Activated naive CD8-positive, alpha-beta T cell treated with anti-CD3 and anti-CD28 coated beads for 36 hours (primary cell): ENCODE data around the gene PHLDB2. TPM values are rescaled to one million over a fixed set of nuclear protein-coding genes. Genes with fewer than 3 reads are reported as not detected.

Source experiments
- DNase-seq: peaks from one replicate; pipeline ENCODE4 v3.0.0; 2021
- H3K27ac Mint-ChIP-seq: one replicate; pipeline ENCODE4 v1.8.0; 2022; ENCODE audit warnings: mild to moderate bottlenecking, moderate library complexity, mixed read lengths
- H3K27me3 Mint-ChIP-seq: one replicate; pipeline ENCODE4 v1.8.0; 2022; ENCODE audit warnings: mild to moderate bottlenecking, mixed read lengths
- H3K36me3 Mint-ChIP-seq: one replicate; pipeline ENCODE4 v1.8.0; 2021; ENCODE audit warnings: mild to moderate bottlenecking, mixed read lengths
- H3K4me1 Mint-ChIP-seq: one replicate; pipeline ENCODE4 v1.8.0; 2021; ENCODE audit warnings: mixed read lengths
- H3K4me3 Mint-ChIP-seq: one replicate; pipeline ENCODE4 v1.8.0; 2022; ENCODE audit warnings: mild to moderate bottlenecking, moderate library complexity, mixed read lengths
- H3K9me3 Mint-ChIP-seq: one replicate; pipeline ENCODE4 v1.8.0; 2022; ENCODE audit warnings: mixed read lengths
- total RNA-seq, 2 experiments: library from RNA; stranded (reverse); gene quantifications; one replicate each; pipeline ENCODE4 v1.2.3, GENCODE V29; 2021

PHLDB2 gene
- total RNA-seq, 2 experiments from 2014 or later: 2.3 to 2.5 TPM

GRCh38 chr3:111967651-111968274 is 108.7 kb downstream of the PHLDB2 start:
- no peaks in the 10 kb centered on the region for H3K36me3 Mint-ChIP-seq
- no peak overlapping the region for H3K4me3 Mint-ChIP-seq
- H3K4me1 Mint-ChIP-seq: peaks cover 20% of the 10 kb centered on the region
- H3K27me3 Mint-ChIP-seq: no peaks in the 10 kb centered on the region
- H3K9me3 Mint-ChIP-seq: no peaks in the 10 kb centered on the region
- peak overlapping the region; percentile 46 for H3K27ac Mint-ChIP-seq
- DNase-seq: peak; percentile 68

- no peak overlapping the region for H3K4me3 Mint-ChIP-seq
- H3K36me3 Mint-ChIP-seq: no peaks in the 10 kb centered on the region
- H3K9me3 Mint-ChIP-seq: no peaks in the 10 kb centered on the region
- H3K27ac Mint-ChIP-seq: no peak overlapping the region
- H3K4me1 Mint-ChIP-seq: peaks cover 17% of the 10 kb centered on the region
- DNase-seq: no peak
- H3K27me3 Mint-ChIP-seq: no peaks in the 10 kb centered on the region
Observed at GRCh38 chr3:111968319-111969054, 109.4 kb downstream of the PHLDB2 start.

GRCh38 chr3:111970376-111970775 is 111.3 kb downstream of the PHLDB2 start:
- H3K9me3 Mint-ChIP-seq: no peaks in the 10 kb centered on the region
- H3K4me1 Mint-ChIP-seq: peaks cover 13% of the 10 kb centered on the region
- H3K36me3 Mint-ChIP-seq: no peaks in the 10 kb centered on the region
- H3K27ac Mint-ChIP-seq: no peak overlapping the region
- no peaks in the 10 kb centered on the region for H3K27me3 Mint-ChIP-seq
- no peak for DNase-seq
- no peak overlapping the region for H3K4me3 Mint-ChIP-seq

- Mint-ChIP-seq H3K4me3 (no peak overlapping the region), H3K4me1 (peaks cover 6% of the 10 kb centered on the region), H3K36me3 (no peaks in the 10 kb centered on the region)
Observed at GRCh38 chr3:111971533-111972130, 112.6 kb downstream of the PHLDB2 start.

GRCh38 chr3:111972891-111973290 is 113.8 kb downstream of the PHLDB2 start:
- H3K9me3 Mint-ChIP-seq: no peaks in the 10 kb centered on the region
- H3K36me3 Mint-ChIP-seq: no peaks in the 10 kb centered on the region
- H3K4me1 Mint-ChIP-seq: no peaks in the 10 kb centered on the region
- no peak overlapping the region for H3K27ac Mint-ChIP-seq
- no peaks in the 10 kb centered on the region for H3K27me3 Mint-ChIP-seq
- DNase-seq: no peak
- H3K4me3 Mint-ChIP-seq: no peak overlapping the region

More at GRCh38 chr3:111971533-111972130, 112.6 kb downstream of the PHLDB2 start:
- Mint-ChIP-seq H3K27me3 (no peaks in the 10 kb centered on the region), H3K9me3 (no peaks in the 10 kb centered on the region), H3K27ac (no peak overlapping the region)
- no peak for DNase-seq

GRCh38 chr3:111975131-111975530 is 116.1 kb downstream of the PHLDB2 start:
- DNase-seq: no peak
- Mint-ChIP-seq H3K36me3 (no peaks in the 10 kb centered on the region), H3K4me3 (no peak overlapping the region), H3K4me1 (peaks cover 6% of the 10 kb centered on the region), H3K27ac (no peak overlapping the region), H3K9me3 (no peaks in the 10 kb centered on the region), H3K27me3 (no peaks in the 10 kb centered on the region)

- peaks cover 16% of the 10 kb centered on the region for H3K4me1 Mint-ChIP-seq
- DNase-seq: no peak
- H3K9me3 Mint-ChIP-seq: no peaks in the 10 kb centered on the region
- peaks cover 7% of the 10 kb centered on the region for H3K36me3 Mint-ChIP-seq
- no peaks in the 10 kb centered on the region for H3K27me3 Mint-ChIP-seq
- H3K27ac Mint-ChIP-seq: no peak overlapping the region
- no peak overlapping the region for H3K4me3 Mint-ChIP-seq
Observed at GRCh38 chr3:111976254-111976653, 117.2 kb downstream of the PHLDB2 start.

GRCh38 chr3:111978583-111979433 is 119.7 kb downstream of the PHLDB2 start, which contains the start of gene ABHD10:
TSS of gene ABHD10 (plus strand) at chr3:111979026. CDS start at chr3:111979062, 36 bp downstream.
- H3K4me3 Mint-ChIP-seq: peak within 1 kb of the TSS; percentile 86

GRCh38 chr3:111979434-111980038 is 120.5 kb downstream of the PHLDB2 start:
- peaks cover 42% of the 10 kb centered on the region for H3K4me1 Mint-ChIP-seq
- DNase-seq: no peak
- no peaks in the 10 kb centered on the region for H3K27me3 Mint-ChIP-seq

More at GRCh38 chr3:111978583-111979433, 119.7 kb downstream of the PHLDB2 start, which contains the start of gene ABHD10:
- H3K27me3 Mint-ChIP-seq: no peaks in the 10 kb centered on the region
- peaks cover 15% of the 10 kb centered on the region for H3K36me3 Mint-ChIP-seq
- peaks cover 36% of the 10 kb centered on the region for H3K4me1 Mint-ChIP-seq
- peak within 1 kb of the TSS; percentile 90 for H3K27ac Mint-ChIP-seq
- no peaks in the 10 kb centered on the region for H3K9me3 Mint-ChIP-seq
- peak; percentile 95 for DNase-seq

GRCh38 chr3:111980716-111981456 is 121.8 kb downstream of the PHLDB2 start:
- DNase-seq: no peak
- Mint-ChIP-seq H3K36me3 (peaks cover 31% of the 10 kb centered on the region), H3K4me3 (peak overlapping the region; percentile 86), H3K27me3 (no peaks in the 10 kb centered on the region), H3K27ac (peak overlapping the region; percentile 49), H3K4me1 (peaks cover 54% of the 10 kb centered on the region), H3K9me3 (no peaks in the 10 kb centered on the region)

More at GRCh38 chr3:111979434-111980038, 120.5 kb downstream of the PHLDB2 start:
- no peaks in the 10 kb centered on the region for H3K9me3 Mint-ChIP-seq
- peak overlapping the region; percentile 86 for H3K4me3 Mint-ChIP-seq
- peaks cover 19% of the 10 kb centered on the region for H3K36me3 Mint-ChIP-seq
- H3K27ac Mint-ChIP-seq: peak overlapping the region; percentile 90

- H3K27ac Mint-ChIP-seq: peak overlapping the region; percentile 31
- H3K4me1 Mint-ChIP-seq: peaks cover 55% of the 10 kb centered on the region
- H3K36me3 Mint-ChIP-seq: peaks cover 35% of the 10 kb centered on the region
- no peaks in the 10 kb centered on the region for H3K9me3 Mint-ChIP-seq
- no peaks in the 10 kb centered on the region for H3K27me3 Mint-ChIP-seq
- H3K4me3 Mint-ChIP-seq: peak overlapping the region; percentile 86
- DNase-seq: no peak
Observed at GRCh38 chr3:111981457-111981763, 122.3 kb downstream of the PHLDB2 start.

- H3K9me3 Mint-ChIP-seq: no peaks in the 10 kb centered on the region
- no peak overlapping the region for H3K27ac Mint-ChIP-seq
- no peak overlapping the region for H3K4me3 Mint-ChIP-seq
- no peak for DNase-seq
- H3K4me1 Mint-ChIP-seq: peaks cover 63% of the 10 kb centered on the region
- peaks cover 43% of the 10 kb centered on the region for H3K36me3 Mint-ChIP-seq
- H3K27me3 Mint-ChIP-seq: no peaks in the 10 kb centered on the region
Observed at GRCh38 chr3:111984636-111985298, 125.7 kb downstream of the PHLDB2 start.

- Mint-ChIP-seq H3K4me3 (no peak overlapping the region), H3K4me1 (peaks cover 46% of the 10 kb centered on the region), H3K27me3 (no peaks in the 10 kb centered on the region), H3K27ac (peak overlapping the region; percentile 27), H3K36me3 (peaks cover 34% of the 10 kb centered on the region), H3K9me3 (no peaks in the 10 kb centered on the region)
- DNase-seq: no peak
Observed at GRCh38 chr3:111986800-111987199, 127.7 kb downstream of the PHLDB2 start.
